ENCODE measurements around the gene TIGD4.

The TIGD4 gene

DNA sequence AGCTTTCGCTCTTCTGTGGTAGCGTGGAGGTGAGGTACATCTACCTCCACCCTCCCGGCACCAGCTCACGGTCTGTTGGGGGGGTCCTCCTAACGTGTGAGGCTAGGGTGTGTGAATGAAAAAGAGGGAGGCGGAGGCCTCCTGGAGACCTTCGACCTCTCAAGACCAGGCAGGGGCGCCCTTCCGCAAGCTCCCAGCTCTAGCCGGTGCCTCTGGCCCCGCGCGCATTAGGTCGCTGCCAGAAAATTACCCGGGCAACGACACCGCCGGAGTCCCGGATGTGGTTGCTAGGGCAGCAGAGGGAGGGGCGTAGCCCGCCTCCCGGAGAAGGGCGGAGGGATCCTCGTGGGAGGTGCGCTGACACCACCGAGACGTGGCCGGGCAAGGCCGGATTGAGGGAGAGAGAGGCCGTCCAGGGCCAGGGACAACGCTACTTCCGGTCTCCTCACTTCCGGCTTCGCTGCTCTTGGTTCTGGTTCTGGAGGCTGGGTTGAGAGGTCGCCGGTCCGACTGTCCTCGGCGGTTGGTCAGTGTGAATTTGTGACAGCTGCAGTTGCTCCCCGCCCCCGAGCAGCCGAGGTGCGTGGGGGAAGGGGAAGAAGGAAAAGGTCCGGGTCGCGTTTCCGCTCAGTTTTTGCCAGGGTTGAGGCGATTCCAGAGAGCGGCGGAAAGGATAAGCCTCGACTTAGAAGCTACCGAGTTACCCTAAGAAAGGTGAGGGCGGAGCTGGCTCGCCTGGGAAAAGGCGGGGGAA lies at the start of gene TIGD4, which contains the start of gene ARFIP1:
Gene TIGD4 (minus strand): TSS at position 218 of the 754 bp plus-strand sequence. CDS start 8,726 bp downstream, outside the sequence.
Gene ARFIP1 (plus strand): TSS at position 442 of the 754 bp plus-strand sequence. CDS start 49,680 bp downstream, outside the sequence.
- DNase-seq, result peak; percentile 83 to 85

- no peak for DNase-seq
Observed at GRCh38 chr4:152828122-152828521, 48.6 kb upstream of the TIGD4 start.

- DNase-seq, result no peak
Observed at GRCh38 chr4:152825336-152825735, 45.8 kb upstream of the TIGD4 start.

DNA sequence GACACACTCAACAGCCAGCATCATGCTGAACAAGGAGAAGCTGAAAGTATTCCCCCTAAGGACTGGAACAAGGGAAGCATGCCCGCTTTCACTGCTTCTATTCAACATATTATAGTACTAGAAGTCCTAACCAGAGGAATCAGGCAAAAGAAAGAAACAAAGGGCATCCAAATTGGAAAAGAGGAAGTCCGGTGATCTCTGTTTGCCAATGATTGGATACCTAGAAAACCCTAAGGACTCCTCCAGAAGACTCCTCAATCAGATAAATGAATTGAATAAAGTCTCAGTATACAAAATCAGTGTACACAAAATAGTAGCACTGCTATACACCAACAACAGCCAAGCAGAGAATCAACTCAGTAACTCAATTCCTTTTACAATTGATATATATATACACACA lies 45.0 kb upstream of the TIGD4 start:
- DNase-seq, result no peak

DNA sequence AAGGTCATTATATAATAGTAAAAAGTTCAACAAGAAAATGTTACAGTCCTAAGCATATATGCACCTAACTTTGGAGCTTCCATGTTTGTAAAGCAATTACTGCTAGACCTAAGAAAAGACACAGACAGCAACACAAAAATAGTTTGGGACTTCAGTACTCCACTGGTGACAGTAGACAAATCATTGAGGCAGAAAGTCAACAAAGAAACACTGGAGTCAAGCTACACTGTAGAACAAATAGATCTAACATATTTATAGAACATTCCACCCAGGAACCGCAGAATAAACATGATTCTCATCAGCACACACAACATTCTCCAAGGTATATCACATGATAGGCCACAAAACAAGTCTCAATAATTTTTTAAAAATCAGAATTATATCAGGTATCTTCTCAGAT lies 42.8 kb upstream of the TIGD4 start:
- DNase-seq, result no peak

GRCh38 chr4:152820073-152820472 lies 40.5 kb upstream of the TIGD4 start:
- DNase-seq, result no peak

DNA sequence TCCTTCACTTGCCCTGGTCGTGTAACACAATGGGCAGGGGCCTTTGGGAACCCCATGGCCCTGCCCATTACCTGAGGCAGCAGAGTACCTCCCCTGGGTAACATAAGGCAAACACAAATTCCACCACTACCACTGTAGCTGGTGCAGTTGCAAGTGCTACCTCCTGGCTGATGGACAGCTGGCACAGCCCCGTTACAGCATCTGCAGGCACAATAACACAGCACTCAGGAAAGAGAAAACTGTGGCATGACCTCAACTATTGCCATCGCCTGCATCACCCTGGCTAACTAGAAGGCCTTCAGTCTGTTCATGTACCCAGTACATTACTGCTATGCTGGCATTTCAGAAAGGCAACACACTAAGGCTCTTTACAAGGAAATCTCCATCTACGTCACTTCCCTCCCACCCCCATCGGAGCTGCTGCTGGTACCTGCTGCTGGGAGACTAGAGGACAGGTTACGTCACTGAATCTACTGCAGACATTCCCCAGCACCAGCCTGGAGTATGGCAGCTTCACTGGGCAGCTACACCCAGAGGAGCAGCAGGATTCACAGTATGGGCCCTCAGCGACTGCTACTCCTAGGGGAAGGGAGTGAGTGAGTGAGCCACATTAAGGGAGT lies 39.6 kb upstream of the TIGD4 start:
- DNase-seq, result no peak

GRCh38 chr4:152817331-152817730 lies 37.8 kb upstream of the TIGD4 start:
- no peak for DNase-seq

DNA sequence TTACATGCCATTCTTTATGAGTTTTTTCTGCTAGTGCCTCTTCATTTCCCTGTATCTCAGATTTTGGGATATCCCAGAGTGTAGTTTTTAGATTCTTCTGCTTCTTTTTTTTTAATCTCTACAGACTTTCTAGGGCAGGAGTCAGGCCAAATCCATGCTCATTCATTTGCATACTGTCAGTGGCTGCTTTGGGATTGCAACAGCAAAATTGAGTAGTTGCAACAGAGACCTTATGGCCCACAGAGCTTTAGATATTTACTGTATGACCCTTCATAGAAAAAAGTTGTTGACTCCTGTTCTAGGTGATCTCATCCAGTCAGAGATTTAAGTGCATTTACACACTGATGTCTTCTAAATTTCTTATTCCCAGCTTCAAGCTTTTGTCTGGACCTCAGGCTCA lies 35.5 kb upstream of the TIGD4 start:
- DNase-seq, result no peak

- DNase-seq, result no peak
Observed at GRCh38 chr4:152810715-152811287, 31.3 kb upstream of the TIGD4 start.

DNA sequence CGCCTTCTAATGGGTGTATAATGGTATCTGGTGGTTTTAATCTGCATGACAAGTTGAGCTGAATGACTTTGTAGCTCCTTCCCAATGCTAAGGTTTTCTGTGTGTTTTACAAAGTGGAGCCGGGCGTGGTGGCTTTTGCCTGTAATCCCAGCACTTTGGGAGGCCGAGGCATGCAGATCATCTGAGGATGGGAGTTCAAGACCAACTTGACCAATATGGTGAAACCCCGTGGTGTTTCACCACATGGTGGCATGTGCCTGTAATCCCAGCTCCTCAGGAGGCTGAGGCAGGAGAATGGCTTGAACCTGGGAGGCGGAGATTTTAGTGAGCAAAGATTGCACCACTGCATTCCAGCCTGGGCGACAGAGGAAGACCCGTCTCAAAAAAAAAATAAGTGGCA lies 29.1 kb upstream of the TIGD4 start:
- DNase-seq, result no peak

GRCh38 chr4:152807294-152807829 lies 27.8 kb upstream of the TIGD4 start:
- DNase-seq, result no peak

GRCh38 chr4:152806501-152807125 lies 27.1 kb upstream of the TIGD4 start:
- no peak for DNase-seq

- DNase-seq, result no peak
Observed at GRCh38 chr4:152805818-152806217, 26.3 kb upstream of the TIGD4 start.

DNA sequence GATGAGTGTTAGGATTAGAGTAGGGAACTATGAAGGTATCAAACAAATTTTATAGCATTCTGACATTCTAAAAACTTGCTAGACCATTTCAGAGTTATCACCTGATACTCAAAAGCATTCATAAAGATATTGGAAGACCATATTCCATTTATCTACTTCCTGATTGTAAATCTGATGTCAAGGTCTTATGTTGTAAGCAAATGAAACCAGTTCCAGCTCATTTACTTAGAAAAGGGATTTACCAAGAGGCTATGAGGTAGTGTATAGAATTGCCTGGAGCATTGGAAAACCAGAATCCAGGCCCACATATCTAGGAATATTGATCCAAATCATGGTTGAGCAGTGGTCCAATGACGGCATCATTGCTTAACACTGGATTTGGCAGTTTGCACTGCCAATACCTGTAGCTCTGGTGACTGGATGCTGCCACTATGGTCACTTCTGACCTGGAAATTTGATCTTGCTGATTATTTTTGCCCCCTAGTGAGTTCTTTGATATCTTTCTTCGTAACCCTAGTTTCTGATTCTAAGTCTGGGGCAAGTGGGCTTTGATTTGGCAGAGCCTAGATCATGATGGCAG lies 25.6 kb upstream of the TIGD4 start:
- no peak for DNase-seq

DNA sequence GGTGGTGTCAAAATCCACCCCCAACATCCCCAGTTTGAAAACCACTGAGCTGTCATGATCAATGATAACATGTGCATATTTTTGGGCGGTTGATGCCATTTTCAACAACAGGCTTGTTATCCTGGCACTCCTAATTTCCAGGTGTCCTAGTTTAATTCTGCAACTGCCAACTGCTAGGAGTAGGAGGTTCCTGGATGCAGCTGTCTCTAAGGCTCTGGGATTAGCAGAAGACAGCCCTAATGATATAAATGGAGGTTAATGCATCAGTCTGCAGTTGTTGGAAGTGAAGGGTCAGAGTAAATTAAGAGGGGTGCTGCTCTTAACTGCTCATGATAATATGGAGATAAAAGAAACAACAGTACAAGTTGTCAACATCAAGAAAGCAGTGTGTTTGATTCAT lies 24.0 kb upstream of the TIGD4 start:
- no peak for DNase-seq

DNA sequence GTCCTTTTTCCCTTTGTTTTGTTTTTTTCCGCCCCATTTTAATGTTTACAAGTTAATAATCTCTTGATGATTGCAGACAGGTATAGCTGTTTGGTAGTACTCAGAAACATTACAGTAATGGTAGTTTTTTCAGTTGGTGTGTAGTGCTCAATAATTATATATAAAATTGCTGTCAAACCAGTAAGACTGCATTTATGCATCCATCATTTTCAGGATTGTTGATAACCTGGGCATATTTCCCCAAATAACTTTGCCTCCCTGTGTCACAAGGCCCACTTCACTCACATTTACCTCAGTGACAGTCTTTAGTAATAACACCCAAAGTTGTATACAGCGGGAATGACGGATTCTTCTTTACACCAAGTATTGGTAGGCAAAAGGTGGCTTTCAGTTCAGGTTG lies 16.4 kb upstream of the TIGD4 start:
- no peak for DNase-seq

GRCh38 chr4:152786627-152787026 lies 7.1 kb upstream of the TIGD4 start:
- no peak for DNase-seq

- DNase-seq, result no peak
Observed at GRCh38 chr4:152785639-152786615, 6.4 kb upstream of the TIGD4 start.

- no peak for DNase-seq
Observed at GRCh38 chr4:152784490-152785350, 5.2 kb upstream of the TIGD4 start.

Measured in SHP77 (cell line).